ENCODE measurements around the gene CDH4. TPM values are rescaled to one million over a fixed set of nuclear protein-coding genes. Genes with fewer than 3 reads are reported as not detected.

CDH4 gene
- total and polyA plus RNA-seq, 2 donors (not counting 3 experiments of a cell fraction or from before 2014, with no cell fraction given): 0.17 to 0.51 TPM

DNA sequence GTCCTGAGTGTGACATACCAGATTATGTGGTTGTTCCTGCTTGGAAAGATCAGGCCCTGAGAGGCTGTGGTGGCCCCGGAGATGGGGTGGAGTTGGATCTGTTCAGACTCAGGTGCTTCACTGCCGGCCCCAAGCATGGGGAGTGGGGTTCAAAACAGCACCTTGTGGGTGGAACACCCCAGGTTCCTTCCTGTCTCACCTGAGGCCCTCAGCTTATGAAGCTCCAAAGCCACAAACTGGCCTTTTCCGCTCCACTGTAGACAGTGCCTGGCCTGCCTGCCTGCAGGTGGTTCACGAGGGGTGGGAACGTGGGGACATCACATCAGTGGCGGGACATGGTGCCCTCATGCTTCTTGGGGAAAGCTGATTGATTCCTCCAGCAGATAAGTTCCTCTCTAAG is 667.2 kb downstream of the CDH4 start:
- H3K9me1 ChIP-seq (replicated peaks; ENCODE audit: control insufficient read depth, extremely low read depth, insufficient read depth, low read length): no peaks in the 10 kb centered on the region
- H2AFZ ChIP-seq (ENCODE audit: low read depth, low read length): no peak overlapping the region
- no peaks in the 10 kb centered on the region for H4K20me1 ChIP-seq (replicated peaks; ENCODE audit: control insufficient read depth, extremely low read depth, insufficient read depth, low read length)
- DNase-seq (ENCODE audit: low read depth, low spot score) (no peak), FAIRE-seq (no peak)
- POLR2A ChIA-PET: no interaction called here
- H3K4me3 ChIP-seq (replicated peaks in 1 of 3; ENCODE audit: insufficient read depth in 1 of 3, low read depth in 1 of 3, low read length in 3 of 3): no peak overlapping the region
- H3K9ac ChIP-seq (replicated peaks; ENCODE audit: extremely low read depth, insufficient read depth, low read length): no peak overlapping the region
- no peaks in the 10 kb centered on the region for H3K27me3 ChIP-seq (ENCODE audit: control insufficient read depth in 2 of 2, insufficient read depth in 2 of 2, low read length in 2 of 2)
- H3K4me2 ChIP-seq (ENCODE audit: insufficient read depth, low read length): no peak overlapping the region
- no TSS peak for BruUV-seq (replicated peaks)
- TF ChIP-seq POLR2AphosphoS5 (IDR thresholded peaks at IDR 0.05; ENCODE audit: insufficient read depth, low read depth, low read length): no peak
- no peak for TF ChIP-seq POLR2A (IDR thresholded peaks at IDR 0.05; ENCODE audit: low read depth, low read length)
- no peak for TF ChIP-seq FOS (IDR thresholded peaks at IDR 0.05; ENCODE audit: borderline replicate concordance, insufficient read depth, low read length)
- TF ChIP-seq JUN (IDR thresholded peaks at IDR 0.05; ENCODE audit: borderline replicate concordance, insufficient read depth, insufficient read length, low read depth): no peak
- TF ChIP-seq GATA2 (IDR thresholded peaks at IDR 0.05; ENCODE audit: insufficient read depth, insufficient read length, low read depth, low read length): no peak
- TF ChIP-seq, protein P1, sequence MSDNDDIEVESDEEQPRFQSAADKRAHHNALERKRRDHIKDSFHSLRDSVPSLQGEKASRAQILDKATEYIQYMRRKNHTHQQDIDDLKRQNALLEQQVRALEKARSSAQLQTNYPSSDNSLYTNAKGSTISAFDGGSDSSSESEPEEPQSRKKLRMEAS (IDR thresholded peaks at IDR 0.05; ENCODE audit: insufficient read depth, insufficient read length): no peak
- no peak for TF ChIP-seq EZH2 (IDR thresholded peaks at IDR 0.05; ENCODE audit: borderline replicate concordance, low read depth, low read length, severe bottlenecking)
- no peak for TF ChIP-seq CTCF (IDR thresholded peaks at IDR 0.05; ENCODE audit: extremely low read depth in 1 of 2, insufficient read depth in 1 of 2, low read depth in 1 of 2, low read length in 2 of 2)
- no peak for TF ChIP-seq MYC (IDR thresholded peaks at IDR 0.05; ENCODE audit: low read depth, low read length)
- H3K79me2 ChIP-seq (ENCODE audit: control insufficient read depth, insufficient read depth, low read length): no peaks in the 10 kb centered on the region
- no peaks in the 10 kb centered on the region for H3K9me3 ChIP-seq (replicated peaks; ENCODE audit: control insufficient read depth, insufficient read depth, low read length)
- CTCF ChIA-PET: no interaction called here
- no peaks in the 10 kb centered on the region for H3K4me1 ChIP-seq (ENCODE audit: control insufficient read depth, extremely low read depth, insufficient read depth, low read length)
- H3K36me3 ChIP-seq (ENCODE audit: control insufficient read depth in 2 of 2, extremely low read depth in 1 of 2, insufficient read depth in 2 of 2, low read length in 2 of 2): no peaks in the 10 kb centered on the region
- no peak overlapping the region for H3K27ac ChIP-seq (ENCODE audit: insufficient read depth, low read depth, low read length)
- intact Hi-C loops (cut with micrococcal nuclease): no loop called here
- dilution Hi-C loops (cut with MboI; ENCODE audit: extremely low pct_ligation_motif_present, low sequenced_read_pairs): no loop called here

Measured in endothelial cell of umbilical vein (primary cell).